ENCODE results near the gene CYBB. TPM values are rescaled to one million over a fixed set of nuclear protein-coding genes. Genes with fewer than 3 reads are reported as not detected.

CYBB gene
- total RNA-seq, result not detected in 2 replicates

GRCh38 chrX:37779857-37780256 lies at the start of gene CYBB:
Gene CYBB, plus strand, starts transcription at chrX:37780059. Its CDS starts 19 bp downstream, at chrX:37780078.

GRCh38 chrX:37846934-37847732 lies 67.3 kb downstream of the CYBB start, which contains the start of gene DYNLT3:
Gene DYNLT3, minus strand, starts transcription at chrX:37847571. Its CDS starts 61 bp downstream, at chrX:37847510.

Other genes with a start within 250 kb of the CYBB start
- 0.98 and 1.6 TPM in 2 replicates for gene LANCL3, start 208.4 kb upstream of the CYBB start, total RNA-seq
- 0.33 and 0.39 TPM in 2 replicates for gene XK, start 94.3 kb upstream of the CYBB start, total RNA-seq
- 21.6 and 28.5 TPM in 2 replicates for gene DYNLT3, start 67.5 kb downstream of the CYBB start, total RNA-seq
- 0.39 and 0.43 TPM in 2 replicates for gene SYTL5, start 226.5 kb downstream of the CYBB start, total RNA-seq